NT2/D1 (cell line): Measurements from ENCODE around the gene SPATA13.
"Not testable (repeated sequence)": the region's sequence is repeated elsewhere in the genome, so short reads cannot be mapped to it uniquely, and the experiment has no call there.

Experiments used
- DNase-seq: peaks from one replicate; pipeline ENCODE4 v3.0.0-alpha.2; 2011; ENCODE audit warnings: low read depth, low spot score
- H3K27me3 ChIP-seq: 2 replicates; pipeline ENCODE4 v1.6.0; 2011; ENCODE audit warnings: mild to moderate bottlenecking; ENCODE audit not compliant: insufficient read length, insufficient read depth
- H3K36me3 ChIP-seq: 2 replicates; pipeline ENCODE4 v1.6.1; 2011; ENCODE audit warnings: mild to moderate bottlenecking, low read length, mixed read lengths; ENCODE audit not compliant: insufficient read depth, insufficient read length
- H3K4me1 ChIP-seq: 2 replicates; pipeline ENCODE4 v1.5.1; 2011; ENCODE audit not compliant: insufficient read depth, insufficient read length
- H3K4me3 ChIP-seq: 2 replicates; pipeline ENCODE4 v1.5.1; 2011; ENCODE audit warnings: low read depth; ENCODE audit not compliant: insufficient read length
- H3K9ac ChIP-seq: 2 replicates; pipeline ENCODE4 v1.6.0; 2011; ENCODE audit warnings: low read depth; ENCODE audit not compliant: insufficient read length
- H3K9me3 ChIP-seq: 2 replicates; pipeline ENCODE4 v1.5.1; 2011; ENCODE audit warnings: mild to moderate bottlenecking, low read length; ENCODE audit not compliant: insufficient read depth
- SUZ12 ChIP-seq: IDR thresholded peaks from 2 replicates; pipeline ENCODE4 v1.6.1; 2011; ENCODE audit not compliant: insufficient read length, insufficient read depth; ENCODE audit errors: extremely low read depth
- YY1 ChIP-seq: IDR thresholded peaks from 2 replicates; pipeline ENCODE4 v1.6.1; 2011; ENCODE audit not compliant: insufficient read length, insufficient read depth
- ZNF274 ChIP-seq: IDR thresholded peaks from 2 replicates; pipeline ENCODE4 v1.6.1; 2011; ENCODE audit warnings: mild to moderate bottlenecking, low read depth, low read length

Gene SPATA13

GRCh38 chr13:24203273-24203672 is 42.8 kb downstream of the SPATA13 start:
- no peak for DNase-seq
- TF ChIP-seq YY1 (no peak), ZNF274 (no peak)
- H3K4me3 ChIP-seq = no peak overlapping the region
- no peaks in the 10 kb centered on the region for H3K36me3 ChIP-seq
- H3K9ac ChIP-seq = no peak overlapping the region
- H3K4me1 ChIP-seq = no peaks in the 10 kb centered on the region
- H3K9me3 ChIP-seq = no peaks in the 10 kb centered on the region
- no peaks in the 10 kb centered on the region for H3K27me3 ChIP-seq

- Histone ChIP-seq H3K9me3 (no peaks in the 10 kb centered on the region), H3K36me3 (no peaks in the 10 kb centered on the region), H3K9ac (no peak overlapping the region), H3K4me3 (no peak overlapping the region), H3K27me3 (no peaks in the 10 kb centered on the region), H3K4me1 (no peaks in the 10 kb centered on the region)
- TF ChIP-seq ZNF274 (no peak), SUZ12 (no peak), YY1 (no peak)
- no peak for DNase-seq
These were observed 43.3 kb downstream of the SPATA13 start for GRCh38 chr13:24203811-24204210.

- H3K9me3 ChIP-seq, H3K27me3 ChIP-seq, DNase-seq, H3K4me1 ChIP-seq, H3K9ac ChIP-seq, H3K4me3 ChIP-seq, H3K36me3 ChIP-seq: not testable (repeated sequence)
These were observed 44.6 kb downstream of the SPATA13 start for GRCh38 chr13:24205076-24205475.

GRCh38 chr13:24207841-24208667 is 47.5 kb downstream of the SPATA13 start:
- Histone ChIP-seq H3K4me3 (no peak overlapping the region), H3K4me1 (peaks cover 6% of the 10 kb centered on the region), H3K27me3 (no peaks in the 10 kb centered on the region), H3K9me3 (no peaks in the 10 kb centered on the region), H3K36me3 (no peaks in the 10 kb centered on the region), H3K9ac (no peak overlapping the region)
- no peak for TF ChIP-seq YY1
- no peak for TF ChIP-seq SUZ12
- no peak for TF ChIP-seq ZNF274
- no peak for DNase-seq

- Histone ChIP-seq H3K4me3 (no peak overlapping the region), H3K4me1 (peaks cover 6% of the 10 kb centered on the region), H3K36me3 (peaks cover 3% of the 10 kb centered on the region), H3K27me3 (no peaks in the 10 kb centered on the region), H3K9me3 (no peaks in the 10 kb centered on the region), H3K9ac (no peak overlapping the region)
- no peak for DNase-seq
- TF ChIP-seq ZNF274 (no peak), SUZ12 (no peak), YY1 (no peak)
These were observed 48.6 kb downstream of the SPATA13 start for GRCh38 chr13:24209138-24209537.

GRCh38 chr13:24212254-24212653 is 51.7 kb downstream of the SPATA13 start:
- no peak for DNase-seq
- H3K9me3 ChIP-seq = no peaks in the 10 kb centered on the region
- no peak for TF ChIP-seq YY1
- TF ChIP-seq SUZ12 = no peak
- no peak for TF ChIP-seq ZNF274
- no peak overlapping the region for H3K4me3 ChIP-seq
- peaks cover 6% of the 10 kb centered on the region for H3K36me3 ChIP-seq
- H3K27me3 ChIP-seq = no peaks in the 10 kb centered on the region
- H3K4me1 ChIP-seq = peaks cover 6% of the 10 kb centered on the region
- no peak overlapping the region for H3K9ac ChIP-seq

- Histone ChIP-seq H3K4me1 (peaks cover 6% of the 10 kb centered on the region), H3K36me3 (peaks cover 6% of the 10 kb centered on the region), H3K9me3 (no peaks in the 10 kb centered on the region), H3K4me3 (no peak overlapping the region), H3K9ac (no peak overlapping the region), H3K27me3 (no peaks in the 10 kb centered on the region)
- TF ChIP-seq ZNF274 = no peak
- no peak for TF ChIP-seq YY1
- DNase-seq = no peak
These were observed 52.2 kb downstream of the SPATA13 start for GRCh38 chr13:24212674-24213073.
